Activated CD8-positive, alpha-beta T cell treated with anti-CD3 and anti-CD28 coated beads for 36 hours (primary cell): ENCODE measurements around the gene GLRX5. TPM values are rescaled to one million over a fixed set of nuclear protein-coding genes. Genes with fewer than 3 reads are reported as not detected.

ENCODE experiments used
- ATAC-seq: fragments of 200-7000 bp; cut with Tn5 transposase; one replicate; pipeline ENCODE4 v1.10.0; 2021; ENCODE audit warnings: mild to moderate bottlenecking, moderate library complexity
- CTCF ChIA-PET: fragments of 350-600 bp; sonication (Branson Sonifier 250); formaldehyde crosslinking; loops from one replicate; lab custom pipeline; 2021; ENCODE audit warnings: antibody characterized with exemption; lab: Charles Lee
- POLR2A ChIA-PET: fragments of 350-600 bp; sonication (Branson Sonifier 250); formaldehyde crosslinking; loops from one replicate; lab custom pipeline; 2021; ENCODE audit warnings: antibody characterized with exemption; lab: Charles Lee
- DNase-seq: peaks from one replicate; pipeline ENCODE4 v3.0.0-alpha.2; 2020
- H3K27ac Mint-ChIP-seq: one replicate; pipeline ENCODE4 v1.8.0; 2021; ENCODE audit warnings: mild to moderate bottlenecking, mixed read lengths
- H3K27me3 Mint-ChIP-seq: one replicate; pipeline ENCODE4 v1.8.0; 2021; ENCODE audit warnings: mixed read lengths
- H3K36me3 Mint-ChIP-seq: one replicate; pipeline ENCODE4 v1.8.0; 2021; ENCODE audit warnings: low read depth, mixed read lengths
- H3K4me1 Mint-ChIP-seq: one replicate; pipeline ENCODE4 v1.8.0; 2021; ENCODE audit warnings: low read depth, mixed read lengths
- H3K4me3 Mint-ChIP-seq: one replicate; pipeline ENCODE4 v1.8.0; 2021; ENCODE audit warnings: mild to moderate bottlenecking, moderate library complexity, mixed read lengths
- H3K9me3 Mint-ChIP-seq: one replicate; pipeline ENCODE4 v1.8.0; 2021; ENCODE audit warnings: mixed read lengths
- CTCF ChIP-seq: fragments of 200-600 bp; IDR thresholded peaks from one replicate; pipeline ENCODE4 v1.8.0; 2022; ENCODE audit warnings: antibody characterized with exemption, mild to moderate bottlenecking
- intact Hi-C: fragments of 100-400 bp; cut with micrococcal nuclease; formaldehyde crosslinking; loops from one replicate; pipeline ENCODE4 v1.10.0; 2022
- total RNA-seq, 2 experiments: library from RNA; stranded (reverse); gene quantifications; one replicate each; pipeline ENCODE4 v1.2.3, GENCODE V29; 2021

GLRX5 gene
- total RNA-seq, 2 experiments from 2014 or later = 47.3 to 47.8 TPM

- peaks cover 6% of the 10 kb centered on the region for H3K9me3 Mint-ChIP-seq
- intact Hi-C loops = no loop called here
- DNase-seq (no peak), ATAC-seq (no peak)
- peaks cover 54% of the 10 kb centered on the region for H3K4me1 Mint-ChIP-seq
- TF ChIP-seq CTCF = no peak
- H3K27me3 Mint-ChIP-seq = no peaks in the 10 kb centered on the region
- ChIA-PET POLR2A (interaction anchor here (0.6 to 1.0 kb wide), 2 partner anchors 24 to 33 kb away, joined by 3 to 4 read pairs; no protein-coding TSS in a partner anchor), CTCF (interaction anchor here (0.9 to 1.7 kb wide), 4 partner anchors 24 to 40 kb away, joined by 3 to 4 read pairs (median 4); partner anchors contain the start of gene SYNE3)
- peaks cover 34% of the 10 kb centered on the region for H3K36me3 Mint-ChIP-seq
- no peak overlapping the region for H3K27ac Mint-ChIP-seq
- H3K4me3 Mint-ChIP-seq = no peak overlapping the region
These were observed 42.8 kb upstream of the GLRX5 start for GRCh38 chr14:95491936-95492608.

GRCh38 chr14:95493503-95493902 lies 41.3 kb upstream of the GLRX5 start:
- peaks cover 6% of the 10 kb centered on the region for H3K9me3 Mint-ChIP-seq
- no peaks in the 10 kb centered on the region for H3K27me3 Mint-ChIP-seq
- H3K4me1 Mint-ChIP-seq = peaks cover 50% of the 10 kb centered on the region
- ChIA-PET CTCF (interaction anchor here (0.6 to 1.3 kb wide), 5 partner anchors 15 to 46 kb away, joined by 3 to 4 read pairs (median 3); no protein-coding TSS in a partner anchor), POLR2A (interaction anchor here (0.7 to 1.5 kb wide), 8 partner anchors 9 to 1706 kb away, joined by 3 to 4 read pairs (median 3); no protein-coding TSS in a partner anchor)
- TF ChIP-seq CTCF = no peak
- H3K27ac Mint-ChIP-seq = no peak overlapping the region
- H3K4me3 Mint-ChIP-seq = no peak overlapping the region
- intact Hi-C loops = no loop called here
- H3K36me3 Mint-ChIP-seq = peaks cover 32% of the 10 kb centered on the region
- ATAC-seq (no peak), DNase-seq (no peak)

GRCh38 chr14:95493976-95494375 lies 40.9 kb upstream of the GLRX5 start:
- Mint-ChIP-seq H3K4me3 (no peak overlapping the region), H3K9me3 (peaks cover 6% of the 10 kb centered on the region), H3K4me1 (peaks cover 50% of the 10 kb centered on the region), H3K36me3 (peaks cover 29% of the 10 kb centered on the region), H3K27me3 (no peaks in the 10 kb centered on the region), H3K27ac (peak overlapping the region; percentile 46)
- intact Hi-C loops = no loop called here
- ChIA-PET CTCF (interaction anchor here (0.8 to 1.3 kb wide), 4 partner anchors 15 to 47 kb away, joined by 3 to 4 read pairs (median 4); no protein-coding TSS in a partner anchor), POLR2A (interaction anchor here (0.7 to 1.5 kb wide), 8 partner anchors 9 to 1706 kb away, joined by 3 to 4 read pairs (median 3); no protein-coding TSS in a partner anchor)
- no peak for TF ChIP-seq CTCF
- ATAC-seq = no peak
- no peak for DNase-seq

GRCh38 chr14:95494456-95494855 lies 40.4 kb upstream of the GLRX5 start:
- H3K4me3 Mint-ChIP-seq = no peak overlapping the region
- ChIA-PET CTCF (interaction anchor here (0.8 to 1.2 kb wide), 2 partner anchors 31 to 33 kb away, joined by 4 read pairs; no protein-coding TSS in a partner anchor), POLR2A (interaction anchor here (0.9 to 1.3 kb wide), 3 partner anchors 12 to 50 kb away, joined by 3 to 4 read pairs (median 3); no protein-coding TSS in a partner anchor)
- DNase-seq = no peak
- H3K9me3 Mint-ChIP-seq = peaks cover 6% of the 10 kb centered on the region
- no peak for ATAC-seq
- H3K4me1 Mint-ChIP-seq = peaks cover 55% of the 10 kb centered on the region
- peaks cover 29% of the 10 kb centered on the region for H3K36me3 Mint-ChIP-seq
- no peaks in the 10 kb centered on the region for H3K27me3 Mint-ChIP-seq
- no peak overlapping the region for H3K27ac Mint-ChIP-seq
- intact Hi-C loops = no loop called here
- TF ChIP-seq CTCF = no peak

GRCh38 chr14:95495076-95495475 lies 39.8 kb upstream of the GLRX5 start:
- Mint-ChIP-seq H3K27me3 (no peaks in the 10 kb centered on the region), H3K4me1 (peaks cover 57% of the 10 kb centered on the region), H3K4me3 (no peak overlapping the region), H3K27ac (peak overlapping the region; percentile 82), H3K9me3 (peaks cover 6% of the 10 kb centered on the region), H3K36me3 (peaks cover 29% of the 10 kb centered on the region)
- ChIA-PET POLR2A (interaction anchor here (1.0 to 1.9 kb wide), 4 partner anchors 13 to 28 kb away, joined by 3 to 13 read pairs (median 4); no protein-coding TSS in a partner anchor), CTCF (no interaction called here)
- ATAC-seq = no peak
- no peak for TF ChIP-seq CTCF
- intact Hi-C loops = no loop called here
- DNase-seq = no peak
